C4-2B (cell line): ENCODE data around the gene HEBP2.

Experiments
- CTCF ChIP-seq: fragments of 450-650 bp; conservative IDR thresholded peaks from 2 replicates; pipeline ENCODE4 v1.5.1; 2017; ENCODE audit warnings: mild to moderate bottlenecking
- ZFX ChIP-seq: fragments of 450-650 bp; IDR thresholded peaks from 2 replicates; pipeline ENCODE4 v1.6.1; 2017

GRCh38 chr6:138464085-138464484, 60.1 kb downstream of the HEBP2 start:
- TF ChIP-seq CTCF (no peak), ZFX (no peak)
